ENCODE measurements around the gene MARCHF5.
"Not testable (repeated sequence)": the region's sequence is repeated elsewhere in the genome, so short reads cannot be mapped to it uniquely, and the experiment has no call there.

MARCHF5 gene

GRCh38 chr10:92303096-92303495 lies 12.1 kb downstream of the MARCHF5 start:
- no peak overlapping the region for H3K27ac ChIP-seq
- no peak for DNase-seq (ENCODE audit: low read depth, low spot score)

GRCh38 chr10:92304061-92304460 lies 13.1 kb downstream of the MARCHF5 start:
- DNase-seq (ENCODE audit: low read depth, low spot score) = no peak
- H3K27ac ChIP-seq = no peak overlapping the region

GRCh38 chr10:92305133-92306072 lies 14.4 kb downstream of the MARCHF5 start:
- no peak overlapping the region for H3K27ac ChIP-seq

GRCh38 chr10:92309272-92309671 lies 18.3 kb downstream of the MARCHF5 start:
- no peak for DNase-seq (ENCODE audit: low read depth, low spot score)
- H3K27ac ChIP-seq = no peak overlapping the region

More at GRCh38 chr10:92305133-92306072, 14.4 kb downstream of the MARCHF5 start:
- DNase-seq (ENCODE audit: low read depth, low spot score) = no peak

GRCh38 chr10:92313750-92314149 lies 22.8 kb downstream of the MARCHF5 start:
- DNase-seq (ENCODE audit: low read depth, low spot score) = no peak
- no peak overlapping the region for H3K27ac ChIP-seq

- H3K27ac ChIP-seq = no peak overlapping the region
- no peak for DNase-seq (ENCODE audit: low read depth, low spot score)
These were observed 25.6 kb downstream of the MARCHF5 start for GRCh38 chr10:92316610-92317009.

GRCh38 chr10:92323079-92323478 lies 32.1 kb downstream of the MARCHF5 start:
- DNase-seq (ENCODE audit: low read depth, low spot score) = no peak
- H3K27ac ChIP-seq = no peak overlapping the region

GRCh38 chr10:92327445-92328433 lies 36.8 kb downstream of the MARCHF5 start:
- H3K27ac ChIP-seq = peak overlapping the region; percentile 97
- no peak for DNase-seq (ENCODE audit: low read depth, low spot score)

GRCh38 chr10:92328993-92329392 lies 38.0 kb downstream of the MARCHF5 start:
- peak; percentile 69 for DNase-seq (ENCODE audit: low read depth, low spot score)
- peak overlapping the region; percentile 97 for H3K27ac ChIP-seq

GRCh38 chr10:92329927-92330326 lies 39.0 kb downstream of the MARCHF5 start:
- peak; percentile 91 for DNase-seq (ENCODE audit: low read depth, low spot score)
- peak overlapping the region; percentile 97 for H3K27ac ChIP-seq

- peak overlapping the region; percentile 34 for H3K27ac ChIP-seq
- no peak for DNase-seq (ENCODE audit: low read depth, low spot score)
These were observed 51.8 kb downstream of the MARCHF5 start for GRCh38 chr10:92342796-92343195.

GRCh38 chr10:92345575-92345974 lies 54.6 kb downstream of the MARCHF5 start:
- not testable (repeated sequence) for DNase-seq (ENCODE audit: low read depth, low spot score); H3K27ac ChIP-seq

GRCh38 chr10:92347035-92347676 lies 56.2 kb downstream of the MARCHF5 start:
- DNase-seq (ENCODE audit: low read depth, low spot score); H3K27ac ChIP-seq: not testable (repeated sequence)

- no peak for DNase-seq (ENCODE audit: low read depth, low spot score)
- H3K27ac ChIP-seq = no peak overlapping the region
These were observed 59.4 kb downstream of the MARCHF5 start for GRCh38 chr10:92350411-92350810.

- H3K27ac ChIP-seq = no peak overlapping the region
- DNase-seq (ENCODE audit: low read depth, low spot score) = no peak
These were observed 63.6 kb downstream of the MARCHF5 start for GRCh38 chr10:92354587-92354986.

- no peak overlapping the region for H3K27ac ChIP-seq
- DNase-seq (ENCODE audit: low read depth, low spot score) = no peak
These were observed 65.1 kb downstream of the MARCHF5 start for GRCh38 chr10:92356041-92356440.

- no peak for DNase-seq (ENCODE audit: low read depth, low spot score)
- H3K27ac ChIP-seq = no peak overlapping the region
These were observed 72.5 kb downstream of the MARCHF5 start for GRCh38 chr10:92363498-92363897.

GRCh38 chr10:92366412-92367021 lies 75.5 kb downstream of the MARCHF5 start:
- no peak overlapping the region for H3K27ac ChIP-seq
- DNase-seq (ENCODE audit: low read depth, low spot score) = no peak

- no peak overlapping the region for H3K27ac ChIP-seq
- DNase-seq (ENCODE audit: low read depth, low spot score) = no peak
These were observed 87.0 kb downstream of the MARCHF5 start for GRCh38 chr10:92377962-92378361.

- no peak for DNase-seq (ENCODE audit: low read depth, low spot score)
These were observed 90.6 kb downstream of the MARCHF5 start for GRCh38 chr10:92381543-92381954.

More at GRCh38 chr10:92381543-92381954, 90.6 kb downstream of the MARCHF5 start:
- H3K27ac ChIP-seq = no peak overlapping the region

Measured in epithelial cell of prostate (primary cell).